Measurements from ENCODE around the gene USB1.

GRCh38 chr16:57982385-57982784, 18.8 kb upstream of the USB1 start:
- TF ChIP-seq CTCF (IDR thresholded peaks at IDR 0.05) = no peak
- TF ChIP-seq EP300 (IDR thresholded peaks at IDR 0.05) = no peak

Measured in gastroesophageal sphincter (tissue), 3 donors.